H1 (cell line): ENCODE measurements around the gene SEC63. TPM values are rescaled to one million over a fixed set of nuclear protein-coding genes. Genes with fewer than 3 reads are reported as not detected.

ENCODE experiments used
- RXRA ChIP-seq: IDR thresholded peaks from 2 replicates; pipeline ENCODE4 v1.6.1; 2011; ENCODE audit warnings: low read depth, mild to moderate bottlenecking, low read length, moderate library complexity; ENCODE audit not compliant: insufficient read depth
- SRF ChIP-seq: IDR thresholded peaks from 2 replicates; pipeline ENCODE4 v1.6.1; 2011; ENCODE audit warnings: mild to moderate bottlenecking, low read depth, low read length, moderate library complexity
- polyA plus RNA-seq, 7 experiments: library from polyadenylated mRNA; depleted of rRNA in 3 of 7; stranded (reverse) in 5 of 7; unstranded in 2 of 7; fragments of >200 nt in 5 of 7; fragments of 200-250 nt in 2 of 7; gene quantifications; 1 replicate in 5 of 7; 2 replicates in 1 of 7; 4 replicates in 1 of 7; pipeline versions ENCODE4 v1.2.1 to v1.2.3, GENCODE V29; 2011 to 2013; ENCODE audit warnings: missing spikeins in 2 of 7, mixed read lengths in 2 of 7
- total RNA-seq: library from RNA; stranded (reverse); fragmentation: NEBNext Ultra II Directional; extraction: Animal tissue kit (Norgen Biotek cat#: 25700); gene quantifications from 2 replicates; pipeline ENCODE4 v1.2.1, GENCODE V29; 2021

Gene SEC63
- total and polyA plus RNA-seq, 2 of the 8 experiments (the other 6 are each of a cell fraction or from before 2014, with no cell fraction given), result 17.3 to 121 TPM

DNA sequence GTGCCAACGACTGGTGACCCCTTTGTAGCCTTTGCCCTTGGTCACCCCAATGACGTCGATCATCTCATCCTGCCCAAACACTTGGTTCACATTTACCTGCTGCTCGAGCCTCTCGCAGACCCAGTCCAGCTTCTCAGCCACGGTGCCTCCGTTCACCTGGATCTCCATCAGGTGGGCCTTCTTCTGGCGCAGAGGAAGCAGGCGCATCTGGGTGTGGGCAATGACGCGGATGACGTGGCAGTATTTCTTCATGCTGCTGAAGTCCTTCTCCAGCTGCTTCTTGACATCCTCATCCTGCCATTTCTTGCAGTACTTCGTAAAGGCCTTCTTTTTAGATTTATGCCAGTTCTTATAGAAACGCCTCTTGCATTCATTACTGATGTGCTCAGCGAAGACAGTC lies 46.9 kb upstream of the SEC63 start (continued):
- TF ChIP-seq RXRA (no peak), SRF (no peak)
